Right lobe of liver (tissue), 6 donors: Measurements from ENCODE around the gene SLC25A17. TPM values are rescaled to one million over a fixed set of nuclear protein-coding genes. Genes with fewer than 3 reads are reported as not detected.

Experiments
- ATAC-seq, 4 donors: fragments of 200-7000 bp; cut with Tn5 transposase; one replicate each; pipeline ENCODE4 v1.9.1; 2020; ENCODE audit warnings: mild to moderate bottlenecking in 4 of 4, moderate library complexity in 4 of 4
- DNase-seq, 3 donors: peaks; one replicate each; pipeline ENCODE4 v3.0.0-alpha.2; 2020
- H3K27ac ChIP-seq, 3 donors: fragments of 200-600 bp; one replicate each; pipeline ENCODE4 v1.8.0; 2022
- H3K27me3 ChIP-seq, 2 donors: fragments of 200-600 bp; one replicate each; pipeline ENCODE4 v1.8.0; 2022
- H3K36me3 ChIP-seq, 4 donors: fragments of 200-600 bp; sonication (generic) in 1 of 4; one replicate each; pipeline versions ENCODE4 v1.5.1 to v1.8.0; 2017 to 2022; ENCODE audit warnings: control low read depth in 1 of 4
- H3K4me1 ChIP-seq, 4 donors: fragments of 200-600 bp; sonication (generic) in 1 of 4; one replicate each; pipeline versions ENCODE4 v1.5.1 to v1.8.0; 2017 to 2022; ENCODE audit warnings: control low read depth in 1 of 4
- H3K4me3 ChIP-seq, 3 donors: fragments of 200-600 bp; one replicate each; pipeline ENCODE4 v1.8.0; 2022
- H3K9me3 ChIP-seq, 4 donors: fragments of 200-600 bp; sonication (generic) in 1 of 4; one replicate each; pipeline versions ENCODE4 v1.5.1 to v1.8.0; 2017 to 2022; ENCODE audit warnings: control low read depth in 1 of 4
- POLR2A ChIP-seq: fragments of 450-650 bp; IDR thresholded peaks from one replicate; pipeline ENCODE4 v1.6.1; 2017; ENCODE audit warnings: antibody characterized with exemption, mild to moderate bottlenecking
- WGBS: methylation state at CpG from one replicate; pipeline ENCODE4 v1.1.6; 2018; ENCODE audit warnings: low coverage, low lambda C conversion rate; ENCODE audit not compliant: insufficient coverage; ENCODE audit errors: missing lambda C conversion rate; 5-methylcytosine and 5-hydroxymethylcytosine counted together
- intact Hi-C, 2 donors: fragments of 100-400 bp; cut with DNase I; formaldehyde crosslinking; loops; one replicate each; pipeline versions ENCODE4 v1.11.2 to v1.14.1; 2022
- total RNA-seq, 6 experiments: library from RNA; depleted of rRNA in 2 of 6; stranded (reverse); fragments of >200 nt in 2 of 6; fragmentation: NEBNext Ultra II Directional in 3 of 6; extraction: Animal tissue kit (Norgen Biotek cat#: 25700) in 3 of 6; gene quantifications; one replicate each; pipeline versions ENCODE4 v1.1.0 to v1.2.4, GENCODE V29; 2016 to 2023
- TF ChIP-seq, protein P1 (sequence below), 4 donors: fragments of 200-600 bp in 3 of 4; fragments of 450-650 bp in 1 of 4; IDR thresholded peaks; one replicate each; pipeline versions ENCODE4 v1.5.1 to v1.8.0; 2016 to 2022; ENCODE audit warnings: antibody characterized with exemption in 4 of 4, mild to moderate bottlenecking in 2 of 4
- donor health status: DM: no; HTN: yes; CAD: no.
- donor health status: DM: no; HTN: no; CAD: no.
- donor health status: DM: no; HTN: no; CAD: no.
- donor health status: DM: no; HTN: yes; CAD: no.
- donor health status: DM: no; HTN: yes; CAD: no.

SLC25A17 gene
- total RNA-seq, 6 experiments from 2014 or later = 10.9 to 15.5 (median 13.0) TPM

DNA sequence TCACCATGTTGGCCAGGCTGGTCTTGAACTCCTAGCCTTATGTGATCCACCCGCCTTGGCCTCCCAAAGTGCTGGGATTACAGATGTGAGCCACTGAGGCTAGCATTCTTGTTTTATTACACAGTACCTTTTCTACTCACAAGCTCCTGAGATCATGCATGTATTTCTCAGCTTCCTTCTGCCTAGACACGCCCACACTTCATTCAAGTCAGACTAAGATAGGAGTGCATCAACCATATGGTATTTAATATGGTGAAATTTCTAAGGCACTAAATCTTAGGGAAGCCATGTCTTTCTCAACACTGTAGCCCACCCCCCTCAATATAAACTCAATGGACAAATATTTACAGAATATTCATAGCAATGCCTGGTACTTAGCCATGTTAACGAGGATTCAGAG, 62.1 kb downstream of the SLC25A17 start:
- Histone ChIP-seq H3K36me3 (no peaks in the 10 kb centered on the region), H3K4me1 (no peaks in the 10 kb centered on the region), H3K4me3 (no peak overlapping the region), H3K27ac (no peak overlapping the region), H3K27me3 (no peaks in the 10 kb centered on the region), H3K9me3 (no peaks in the 10 kb centered on the region)
- no peak for DNase-seq
- no peak for TF ChIP-seq POLR2A
- TF ChIP-seq, protein P1, sequence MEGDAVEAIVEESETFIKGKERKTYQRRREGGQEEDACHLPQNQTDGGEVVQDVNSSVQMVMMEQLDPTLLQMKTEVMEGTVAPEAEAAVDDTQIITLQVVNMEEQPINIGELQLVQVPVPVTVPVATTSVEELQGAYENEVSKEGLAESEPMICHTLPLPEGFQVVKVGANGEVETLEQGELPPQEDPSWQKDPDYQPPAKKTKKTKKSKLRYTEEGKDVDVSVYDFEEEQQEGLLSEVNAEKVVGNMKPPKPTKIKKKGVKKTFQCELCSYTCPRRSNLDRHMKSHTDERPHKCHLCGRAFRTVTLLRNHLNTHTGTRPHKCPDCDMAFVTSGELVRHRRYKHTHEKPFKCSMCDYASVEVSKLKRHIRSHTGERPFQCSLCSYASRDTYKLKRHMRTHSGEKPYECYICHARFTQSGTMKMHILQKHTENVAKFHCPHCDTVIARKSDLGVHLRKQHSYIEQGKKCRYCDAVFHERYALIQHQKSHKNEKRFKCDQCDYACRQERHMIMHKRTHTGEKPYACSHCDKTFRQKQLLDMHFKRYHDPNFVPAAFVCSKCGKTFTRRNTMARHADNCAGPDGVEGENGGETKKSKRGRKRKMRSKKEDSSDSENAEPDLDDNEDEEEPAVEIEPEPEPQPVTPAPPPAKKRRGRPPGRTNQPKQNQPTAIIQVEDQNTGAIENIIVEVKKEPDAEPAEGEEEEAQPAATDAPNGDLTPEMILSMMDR (IDR thresholded peaks at IDR 0.05) = no peak
- 86% methylated on average over 3 of the region's 3 CpGs for WGBS
- intact Hi-C loops = no loop called here
- no peak for ATAC-seq

DNA sequence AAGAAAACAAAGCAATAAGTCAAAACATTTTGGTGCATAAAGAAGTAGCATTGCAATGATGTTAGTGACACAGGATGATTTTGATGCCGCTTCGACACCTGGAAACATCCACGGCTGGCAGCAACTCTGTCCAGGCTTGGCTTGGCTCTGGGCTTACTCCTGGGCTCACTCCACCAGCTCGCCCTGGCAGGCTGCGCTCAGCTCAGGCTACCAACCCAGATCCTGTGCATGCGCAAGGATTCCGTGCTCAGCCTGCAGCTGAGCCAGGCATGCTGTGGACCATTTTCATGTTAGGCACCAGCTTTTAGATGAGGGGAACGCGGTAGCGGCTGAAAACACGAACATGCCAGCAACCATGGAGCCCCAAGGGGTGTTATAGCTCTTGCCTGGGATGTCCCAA, 66.0 kb downstream of the SLC25A17 start:
- no peak for DNase-seq
- 93% methylated on average over 7 of the region's 11 CpGs for WGBS

DNA sequence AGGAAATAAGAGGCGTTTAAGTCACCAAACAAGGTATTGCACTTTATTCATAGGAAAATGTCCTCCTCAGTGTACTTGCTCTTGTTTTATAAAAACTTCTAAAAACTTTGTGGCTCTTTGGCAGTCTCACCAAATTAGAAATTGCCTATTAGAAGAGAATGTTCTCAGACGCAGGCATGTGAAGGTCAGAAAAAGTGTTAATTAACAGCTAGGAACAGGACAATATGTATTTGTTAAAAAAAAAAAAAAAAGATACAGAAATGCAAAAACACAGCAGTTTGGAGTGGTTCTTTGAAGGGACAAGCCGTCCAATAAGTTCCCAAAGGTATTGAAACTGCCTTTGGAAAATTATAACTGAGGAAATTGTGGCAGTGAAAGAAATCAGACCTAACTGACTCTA, 67.9 kb downstream of the SLC25A17 start:
- H3K27ac ChIP-seq = no peak overlapping the region
- H3K36me3 ChIP-seq = no peaks in the 10 kb centered on the region
- intact Hi-C loops = no loop called here
- DNase-seq = no peak
- no peaks in the 10 kb centered on the region for H3K4me1 ChIP-seq
- no peak overlapping the region for H3K4me3 ChIP-seq
- WGBS = 70% methylated on average over 3 of the region's 3 CpGs
- H3K27me3 ChIP-seq = no peaks in the 10 kb centered on the region
- TF ChIP-seq POLR2A = no peak
- TF ChIP-seq, protein P1 (IDR thresholded peaks at IDR 0.05) = no peak
- H3K9me3 ChIP-seq = no peaks in the 10 kb centered on the region
- ATAC-seq = no peak

More for the DNA sequence above, 66.0 kb downstream of the SLC25A17 start:
- Histone ChIP-seq H3K4me3 (no peak overlapping the region), H3K36me3 (no peaks in the 10 kb centered on the region), H3K4me1 (no peaks in the 10 kb centered on the region), H3K27ac (no peak overlapping the region), H3K9me3 (no peaks in the 10 kb centered on the region), H3K27me3 (no peaks in the 10 kb centered on the region)
- no peak for ATAC-seq
- intact Hi-C loops = no loop called here
- TF ChIP-seq, protein P1 (IDR thresholded peaks at IDR 0.05) = no peak
- TF ChIP-seq POLR2A = no peak

DNA sequence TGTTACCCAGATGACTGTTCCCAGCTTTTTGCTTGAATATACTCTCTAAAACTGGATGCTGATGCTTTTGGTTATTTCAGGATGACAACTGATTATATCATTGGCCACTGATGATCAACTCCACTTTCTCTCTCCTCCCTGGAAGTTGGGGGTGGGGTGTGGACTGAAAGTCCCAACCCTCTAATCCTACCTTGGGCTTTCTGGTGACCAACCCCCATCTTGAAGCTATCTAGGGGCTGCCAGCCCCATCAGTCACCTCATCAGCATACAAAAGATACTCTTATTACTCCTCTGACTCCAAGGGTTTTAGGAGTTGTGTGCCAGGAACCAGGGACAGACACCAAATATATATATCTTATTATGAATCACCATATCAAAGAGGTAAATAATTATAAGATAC, 69.3 kb downstream of the SLC25A17 start:
- DNase-seq (no peak), ATAC-seq (no peak)
- Histone ChIP-seq H3K27me3 (no peaks in the 10 kb centered on the region), H3K36me3 (no peaks in the 10 kb centered on the region), H3K4me3 (no peak overlapping the region), H3K9me3 (no peaks in the 10 kb centered on the region), H3K27ac (no peak overlapping the region), H3K4me1 (no peaks in the 10 kb centered on the region)
- TF ChIP-seq POLR2A = no peak
- TF ChIP-seq, protein P1 (IDR thresholded peaks at IDR 0.05) = no peak
- intact Hi-C loops = no loop called here
